Measurements from ENCODE around the gene CAMK1G. TPM values are rescaled to one million over a fixed set of nuclear protein-coding genes. Genes with fewer than 3 reads are reported as not detected.

CAMK1G gene
- total and polyA plus RNA-seq, 2 donors (not counting 3 experiments of a cell fraction or from before 2014, with no cell fraction given): not detected

GRCh38 chr1:209607102-209607794, 23.7 kb downstream of the CAMK1G start:
- no peak overlapping the region for H3K4me3 ChIP-seq (replicated peaks in 1 of 3; ENCODE audit: insufficient read depth in 1 of 3, low read depth in 1 of 3, low read length in 3 of 3)
- BruUV-seq (replicated peaks): no TSS peak
- no peaks in the 10 kb centered on the region for H3K9me1 ChIP-seq (replicated peaks; ENCODE audit: control insufficient read depth, extremely low read depth, insufficient read depth, low read length)
- H4K20me1 ChIP-seq (replicated peaks; ENCODE audit: control insufficient read depth, extremely low read depth, insufficient read depth, low read length): no peaks in the 10 kb centered on the region
- H3K79me2 ChIP-seq (ENCODE audit: control insufficient read depth, insufficient read depth, low read length): no peaks in the 10 kb centered on the region
- CTCF ChIA-PET: interaction anchor here (0.8 to 3.1 kb wide), 6 partner anchors 16 to 141 kb away, joined by 3 to 12 read pairs (median 4); no protein-coding TSS in a partner anchor
- FAIRE-seq (no peak), DNase-seq (ENCODE audit: low read depth, low spot score) (no peak)
- TF ChIP-seq CTCF (IDR thresholded peaks at IDR 0.05; ENCODE audit: extremely low read depth in 1 of 2, insufficient read depth in 1 of 2, low read depth in 1 of 2, low read length in 2 of 2): no peak
- no peak for TF ChIP-seq MAX (IDR thresholded peaks at IDR 0.05; ENCODE audit: insufficient read depth, insufficient read length)
- no peak for TF ChIP-seq JUN (IDR thresholded peaks at IDR 0.05; ENCODE audit: borderline replicate concordance, insufficient read depth, insufficient read length, low read depth)
- TF ChIP-seq FOS (IDR thresholded peaks at IDR 0.05; ENCODE audit: borderline replicate concordance, insufficient read depth, low read length): no peak
- no peak for TF ChIP-seq POLR2AphosphoS5 (IDR thresholded peaks at IDR 0.05; ENCODE audit: insufficient read depth, low read depth, low read length)
- no peak for TF ChIP-seq MYC (IDR thresholded peaks at IDR 0.05; ENCODE audit: low read depth, low read length)
- TF ChIP-seq EZH2 (IDR thresholded peaks at IDR 0.05; ENCODE audit: borderline replicate concordance, low read depth, low read length, severe bottlenecking): no peak
- no peak for TF ChIP-seq POLR2A (IDR thresholded peaks at IDR 0.05; ENCODE audit: low read depth, low read length)
- no peak for TF ChIP-seq GATA2 (IDR thresholded peaks at IDR 0.05; ENCODE audit: insufficient read depth, insufficient read length, low read depth, low read length)
- peaks cover 2 to 6% of the 10 kb centered on the region in 2 experiments for H3K27me3 ChIP-seq (ENCODE audit: control insufficient read depth in 2 of 2, insufficient read depth in 2 of 2, low read length in 2 of 2)
- H3K36me3 ChIP-seq (ENCODE audit: control insufficient read depth in 2 of 2, extremely low read depth in 1 of 2, insufficient read depth in 2 of 2, low read length in 2 of 2): no peaks in the 10 kb centered on the region
- H3K4me1 ChIP-seq (ENCODE audit: control insufficient read depth, extremely low read depth, insufficient read depth, low read length): no peaks in the 10 kb centered on the region
- dilution Hi-C loops (cut with MboI; ENCODE audit: extremely low pct_ligation_motif_present, low sequenced_read_pairs): no loop called here
- no peak overlapping the region for H3K4me2 ChIP-seq (ENCODE audit: insufficient read depth, low read length)
- no peaks in the 10 kb centered on the region for H3K9me3 ChIP-seq (replicated peaks; ENCODE audit: control insufficient read depth, insufficient read depth, low read length)
- H2AFZ ChIP-seq (ENCODE audit: low read depth, low read length): no peak overlapping the region
- no peak overlapping the region for H3K27ac ChIP-seq (ENCODE audit: insufficient read depth, low read depth, low read length)
- intact Hi-C loops (cut with micrococcal nuclease): no loop called here
- no peak overlapping the region for H3K9ac ChIP-seq (replicated peaks; ENCODE audit: extremely low read depth, insufficient read depth, low read length)
- POLR2A ChIA-PET: no interaction called here

Measured in endothelial cell of umbilical vein (primary cell).